PC-3 (cell line): ENCODE results near the gene PPM1G.

Experiments
- EZH2 ChIP-seq: fragments of 300-600 bp; sonication (generic); IDR thresholded peaks from one replicate; pipeline ENCODE4 v1.6.1; 2017; ENCODE audit warnings: antibody characterized with exemption, mild to moderate bottlenecking, low read length; ENCODE audit not compliant: unreplicated experiment
- TF ChIP-seq, protein P1 (sequence below): fragments of 300-600 bp; sonication (generic); conservative IDR thresholded peaks from 2 replicates; pipeline ENCODE4 v1.5.1; 2017; ENCODE audit warnings: antibody characterized with exemption, low read depth, mild to moderate bottlenecking, low read length

GRCh38 chr2:27347641-27348040 is 61.8 kb downstream of the PPM1G start:
- TF ChIP-seq EZH2 = no peak
- TF ChIP-seq, protein P1, sequence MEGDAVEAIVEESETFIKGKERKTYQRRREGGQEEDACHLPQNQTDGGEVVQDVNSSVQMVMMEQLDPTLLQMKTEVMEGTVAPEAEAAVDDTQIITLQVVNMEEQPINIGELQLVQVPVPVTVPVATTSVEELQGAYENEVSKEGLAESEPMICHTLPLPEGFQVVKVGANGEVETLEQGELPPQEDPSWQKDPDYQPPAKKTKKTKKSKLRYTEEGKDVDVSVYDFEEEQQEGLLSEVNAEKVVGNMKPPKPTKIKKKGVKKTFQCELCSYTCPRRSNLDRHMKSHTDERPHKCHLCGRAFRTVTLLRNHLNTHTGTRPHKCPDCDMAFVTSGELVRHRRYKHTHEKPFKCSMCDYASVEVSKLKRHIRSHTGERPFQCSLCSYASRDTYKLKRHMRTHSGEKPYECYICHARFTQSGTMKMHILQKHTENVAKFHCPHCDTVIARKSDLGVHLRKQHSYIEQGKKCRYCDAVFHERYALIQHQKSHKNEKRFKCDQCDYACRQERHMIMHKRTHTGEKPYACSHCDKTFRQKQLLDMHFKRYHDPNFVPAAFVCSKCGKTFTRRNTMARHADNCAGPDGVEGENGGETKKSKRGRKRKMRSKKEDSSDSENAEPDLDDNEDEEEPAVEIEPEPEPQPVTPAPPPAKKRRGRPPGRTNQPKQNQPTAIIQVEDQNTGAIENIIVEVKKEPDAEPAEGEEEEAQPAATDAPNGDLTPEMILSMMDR = no peak
